Bronchial epithelial cell (primary cell): ENCODE data around the gene CD79A. TPM values are rescaled to one million over a fixed set of nuclear protein-coding genes. Genes with fewer than 3 reads are reported as not detected.

ENCODE experiments used
- DNase-seq: peaks from one replicate; pipeline ENCODE4 v3.0.0-alpha.2; 2010; ENCODE audit warnings: low read depth
- FAIRE-seq: peaks from 2 replicates; lab custom pipeline; 2011; peaks lifted over from hg19 to GRCh38; lab: Jason Lieb, UNC
- H3K27me3 ChIP-seq: 2 replicates; pipeline ENCODE4 v1.5.1; 2011; ENCODE audit warnings: low read length; ENCODE audit not compliant: control insufficient read depth, insufficient read depth
- H3K36me3 ChIP-seq: 2 replicates; pipeline ENCODE4 v1.5.1; 2011; ENCODE audit warnings: low read length; ENCODE audit not compliant: control insufficient read depth, insufficient read depth
- H3K4me3 ChIP-seq: 2 replicates; pipeline ENCODE4 v1.5.1; 2011; ENCODE audit warnings: mild to moderate bottlenecking, low read depth, low read length, control low read depth
- CTCF ChIP-seq: IDR thresholded peaks from 2 replicates; pipeline ENCODE4 v1.5.1; 2011; ENCODE audit warnings: mild to moderate bottlenecking, moderate library complexity, low read length, control low read depth, inconsistent platforms; ENCODE audit not compliant: insufficient read depth, severe bottlenecking
- total RNA-seq: library from RNA; depleted of rRNA; stranded (reverse); fragments of >200 nt; gene quantifications from 2 replicates; pipeline ENCODE4 v1.2.1, GENCODE V29; 2014

Gene CD79A
- total RNA-seq, 1 donor from 2014 or later, result not detected

- DNase-seq (no peak), FAIRE-seq (no peak)
- H3K36me3 ChIP-seq, result no peaks in the 10 kb centered on the region
- no peak for TF ChIP-seq CTCF
- peaks cover 79% of the 10 kb centered on the region for H3K27me3 ChIP-seq
- no peak within 1 kb of the TSS for H3K4me3 ChIP-seq
Measured at GRCh38 chr19:41928221-41928683, 51.2 kb downstream of the CD79A start, which contains the start of gene ERFL. Gene ERFL (minus strand): TSS chr19:41928449. CDS start chr19:41912919, 15,530 bp downstream.

- peak; percentile 89 for FAIRE-seq
- no peak for DNase-seq
- Histone ChIP-seq H3K27me3 (peaks cover 83% of the 10 kb centered on the region), H3K36me3 (no peaks in the 10 kb centered on the region), H3K4me3 (no peak overlapping the region)
- no peak for TF ChIP-seq CTCF
Measured at GRCh38 chr19:41928754-41929535, 51.9 kb downstream of the CD79A start.

GRCh38 chr19:41929536-41930071 lies 52.5 kb downstream of the CD79A start:
- H3K36me3 ChIP-seq, result no peaks in the 10 kb centered on the region
- no peak overlapping the region for H3K4me3 ChIP-seq
- DNase-seq (no peak), FAIRE-seq (no peak)
- TF ChIP-seq CTCF, result no peak
- peaks cover 82% of the 10 kb centered on the region for H3K27me3 ChIP-seq

- TF ChIP-seq CTCF, result no peak
- FAIRE-seq, result peak; percentile 68
Measured at GRCh38 chr19:41930322-41930722, 53.2 kb downstream of the CD79A start.

More at GRCh38 chr19:41930322-41930722, 53.2 kb downstream of the CD79A start:
- peaks cover 77% of the 10 kb centered on the region for H3K27me3 ChIP-seq
- no peak overlapping the region for H3K4me3 ChIP-seq
- no peak for DNase-seq
- no peaks in the 10 kb centered on the region for H3K36me3 ChIP-seq

Other genes with a start within 250 kb of the CD79A start
- gene CEACAM7, start 189.0 kb upstream of the CD79A start, total RNA-seq, result 0.79 and 7.3 TPM in 2 replicates
- gene CEACAM5, start 168.7 kb upstream of the CD79A start, total RNA-seq, result 11.6 and 40.6 TPM in 2 replicates
- 13.7 and 41.6 TPM in 2 replicates for gene CEACAM6, start 121.7 kb upstream of the CD79A start, total RNA-seq
- gene CEACAM3, start 80.7 kb upstream of the CD79A start, total RNA-seq, result 0.26 TPM in 1 of 2 replicates, not detected in the other
- gene LYPD4, start 32.6 kb upstream of the CD79A start, total RNA-seq, result not detected in 2 replicates
- not detected in 2 replicates for gene DMRTC2, start 32.2 kb upstream of the CD79A start, total RNA-seq
- gene RPS19, start 17.0 kb upstream of the CD79A start, total RNA-seq, result 2,069 and 2,277 TPM in 2 replicates
- 19.2 and 25.0 TPM in 2 replicates for gene ARHGEF1, start 5.9 kb downstream of the CD79A start, total RNA-seq
- under 0.01 TPM in 2 replicates for gene ERFL, start 51.2 kb downstream of the CD79A start, total RNA-seq
- gene RABAC1, start 82.0 kb downstream of the CD79A start, total RNA-seq, result 96.6 and 98.4 TPM in 2 replicates
- 0.13 TPM in 1 of 2 replicates, not detected in the other for gene ATP1A3, start 117.0 kb downstream of the CD79A start, total RNA-seq
- gene GRIK5, start 192.9 kb downstream of the CD79A start, total RNA-seq, result under 0.01 TPM in 2 replicates
- 7.1 and 7.4 TPM in 2 replicates for gene ZNF574, start 198.9 kb downstream of the CD79A start, total RNA-seq